Vagina (tissue), 2 donors: ENCODE measurements around the gene IGSF9.

Source experiments
- POLR2A ChIP-seq, 2 donors: fragments of 450-650 bp; IDR thresholded peaks; one replicate each; pipeline ENCODE4 v1.6.1; 2017; ENCODE audit warnings: antibody characterized with exemption in 2 of 2, mild to moderate bottlenecking in 2 of 2, moderate library complexity in 2 of 2
- POLR2AphosphoS5 ChIP-seq, 2 donors: sonication (generic); formaldehyde crosslinking; IDR thresholded peaks; one replicate each; pipeline ENCODE4 v1.9.0; 2017; ENCODE audit warnings: antibody characterized with exemption in 2 of 2, mild to moderate bottlenecking in 2 of 2, low read depth in 1 of 2; ENCODE audit not compliant: insufficient read depth in 1 of 2
- TF ChIP-seq, protein P1 (sequence below), 3 experiments: fragments of 450-650 bp in 2 of 3; fragments of 200-600 bp in 1 of 3; sonication (generic) in 1 of 3; IDR thresholded peaks; one replicate each; pipeline ENCODE4 v1.5.1; 2017 to 2019; ENCODE audit warnings: antibody characterized with exemption in 3 of 3, mild to moderate bottlenecking in 2 of 3, moderate library complexity in 2 of 3

GRCh38 chr1:159951016-159951415, 5.6 kb upstream of the IGSF9 start:
- TF ChIP-seq, protein P1, sequence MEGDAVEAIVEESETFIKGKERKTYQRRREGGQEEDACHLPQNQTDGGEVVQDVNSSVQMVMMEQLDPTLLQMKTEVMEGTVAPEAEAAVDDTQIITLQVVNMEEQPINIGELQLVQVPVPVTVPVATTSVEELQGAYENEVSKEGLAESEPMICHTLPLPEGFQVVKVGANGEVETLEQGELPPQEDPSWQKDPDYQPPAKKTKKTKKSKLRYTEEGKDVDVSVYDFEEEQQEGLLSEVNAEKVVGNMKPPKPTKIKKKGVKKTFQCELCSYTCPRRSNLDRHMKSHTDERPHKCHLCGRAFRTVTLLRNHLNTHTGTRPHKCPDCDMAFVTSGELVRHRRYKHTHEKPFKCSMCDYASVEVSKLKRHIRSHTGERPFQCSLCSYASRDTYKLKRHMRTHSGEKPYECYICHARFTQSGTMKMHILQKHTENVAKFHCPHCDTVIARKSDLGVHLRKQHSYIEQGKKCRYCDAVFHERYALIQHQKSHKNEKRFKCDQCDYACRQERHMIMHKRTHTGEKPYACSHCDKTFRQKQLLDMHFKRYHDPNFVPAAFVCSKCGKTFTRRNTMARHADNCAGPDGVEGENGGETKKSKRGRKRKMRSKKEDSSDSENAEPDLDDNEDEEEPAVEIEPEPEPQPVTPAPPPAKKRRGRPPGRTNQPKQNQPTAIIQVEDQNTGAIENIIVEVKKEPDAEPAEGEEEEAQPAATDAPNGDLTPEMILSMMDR (IDR thresholded peaks at IDR 0.05) = no peak
- no peak for TF ChIP-seq POLR2A (IDR thresholded peaks at IDR 0.05)
- TF ChIP-seq POLR2AphosphoS5 (IDR thresholded peaks at IDR 0.05; ENCODE audit: insufficient read depth in 1 of 2, low read depth in 1 of 2) = no peak
